22Rv1 (cell line): Measurements from ENCODE around the gene ARAP1.

Experiments
- ZFX ChIP-seq: fragments of 450-650 bp; IDR thresholded peaks from 2 replicates; pipeline ENCODE4 v1.6.1; 2017; ENCODE audit warnings: antibody characterized with exemption, borderline replicate concordance
- TF ChIP-seq, protein P1 (sequence below): fragments of 450-650 bp; IDR thresholded peaks from 2 replicates; pipeline ENCODE4 v1.5.1; 2017; ENCODE audit warnings: mild to moderate bottlenecking

DNA sequence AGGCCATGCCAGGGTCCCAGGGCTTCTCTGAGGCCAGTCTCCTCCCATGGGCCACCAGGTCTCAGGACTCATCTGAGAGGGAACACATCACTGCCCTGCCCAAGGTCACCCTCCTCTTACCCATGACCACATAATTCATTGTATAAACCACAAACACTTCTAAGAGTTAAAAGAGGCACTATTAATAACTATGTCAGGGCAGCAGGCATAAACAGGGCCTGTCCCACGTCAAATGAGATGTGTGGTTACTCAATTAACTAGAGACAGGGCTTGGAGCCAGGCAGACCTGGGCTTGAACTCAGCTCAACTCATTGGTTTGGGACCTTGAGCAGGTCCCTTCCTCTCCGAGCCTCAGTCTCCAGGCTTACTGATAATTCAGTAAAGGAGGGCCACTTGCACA, 33.1 kb downstream of the ARAP1 start:
- TF ChIP-seq, protein P1, sequence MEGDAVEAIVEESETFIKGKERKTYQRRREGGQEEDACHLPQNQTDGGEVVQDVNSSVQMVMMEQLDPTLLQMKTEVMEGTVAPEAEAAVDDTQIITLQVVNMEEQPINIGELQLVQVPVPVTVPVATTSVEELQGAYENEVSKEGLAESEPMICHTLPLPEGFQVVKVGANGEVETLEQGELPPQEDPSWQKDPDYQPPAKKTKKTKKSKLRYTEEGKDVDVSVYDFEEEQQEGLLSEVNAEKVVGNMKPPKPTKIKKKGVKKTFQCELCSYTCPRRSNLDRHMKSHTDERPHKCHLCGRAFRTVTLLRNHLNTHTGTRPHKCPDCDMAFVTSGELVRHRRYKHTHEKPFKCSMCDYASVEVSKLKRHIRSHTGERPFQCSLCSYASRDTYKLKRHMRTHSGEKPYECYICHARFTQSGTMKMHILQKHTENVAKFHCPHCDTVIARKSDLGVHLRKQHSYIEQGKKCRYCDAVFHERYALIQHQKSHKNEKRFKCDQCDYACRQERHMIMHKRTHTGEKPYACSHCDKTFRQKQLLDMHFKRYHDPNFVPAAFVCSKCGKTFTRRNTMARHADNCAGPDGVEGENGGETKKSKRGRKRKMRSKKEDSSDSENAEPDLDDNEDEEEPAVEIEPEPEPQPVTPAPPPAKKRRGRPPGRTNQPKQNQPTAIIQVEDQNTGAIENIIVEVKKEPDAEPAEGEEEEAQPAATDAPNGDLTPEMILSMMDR, result no peak
- TF ChIP-seq ZFX, result no peak
